Stomach (tissue), 9 donors: ENCODE measurements around the gene RP9. TPM values are rescaled to one million over a fixed set of nuclear protein-coding genes. Genes with fewer than 3 reads are reported as not detected.

Experiments used
- DNase-seq, 2 donors: peaks; one replicate each; pipeline versions ENCODE4 v3.0.0 to v3.0.0-alpha.2; 2013 to 2019
- H3K27ac ChIP-seq, 5 donors: fragments of 200-600 bp in 4 of 5; sonication (generic) in 4 of 5; one replicate each; pipeline ENCODE4 v1.5.1; 2013 to 2019; ENCODE audit warnings: mild to moderate bottlenecking in 1 of 5, moderate library complexity in 1 of 5
- H3K27me3 ChIP-seq, 3 donors: fragments of 200-600 bp; sonication (generic); one replicate each; pipeline ENCODE4 v1.5.1; 2017 to 2019; ENCODE audit warnings: mixed run types in 1 of 3
- H3K36me3 ChIP-seq, 4 donors: fragments of 200-600 bp; sonication (generic); 1 replicate in 3 of 4; 2 replicates in 1 of 4; pipeline ENCODE4 v1.5.1; 2016 to 2019
- H3K4me1 ChIP-seq, 4 donors: fragments of 200-600 bp; sonication (generic); one replicate each; pipeline ENCODE4 v1.5.1; 2016 to 2019
- H3K4me3 ChIP-seq, 4 donors: fragments of 200-600 bp; sonication (generic) in 3 of 4; one replicate each; pipeline ENCODE4 v1.5.1; 2016 to 2019; ENCODE audit warnings: mild to moderate bottlenecking in 1 of 4
- H3K9me3 ChIP-seq, 4 donors: fragments of 200-600 bp; sonication (generic); one replicate each; pipeline ENCODE4 v1.5.1; 2016 to 2019
- EP300 ChIP-seq: sonication (generic); formaldehyde crosslinking; IDR thresholded peaks from one replicate; pipeline ENCODE4 v1.6.1; 2017; ENCODE audit warnings: antibody characterized with exemption
- POLR2A ChIP-seq, 4 donors: fragments of 450-650 bp; IDR thresholded peaks; one replicate each; pipeline ENCODE4 v1.6.1; 2016; ENCODE audit warnings: antibody characterized with exemption in 4 of 4, control low read depth in 2 of 4, mild to moderate bottlenecking in 1 of 4, moderate library complexity in 1 of 4
- POLR2AphosphoS5 ChIP-seq, 3 donors: sonication (generic); formaldehyde crosslinking; IDR thresholded peaks; one replicate each; pipeline ENCODE4 v1.6.1; 2016; ENCODE audit warnings: antibody characterized with exemption in 3 of 3
- WGBS, 5 donors: extraction: QIAGEN DNeasy Blood & Tissue Kit in 3 of 5; methylation state at CpG; one replicate each; pipeline versions ENCODE4 v1.1.5 to v1.1.7; 2013 to 2018; 5-methylcytosine and 5-hydroxymethylcytosine counted together
- intact Hi-C: fragments of 100-400 bp; cut with DNase I; formaldehyde crosslinking; loops from one replicate; pipeline ENCODE4 v1.15.1; 2023; ENCODE audit warnings: low total_unique reads
- polyA plus RNA-seq, 3 donors: library from polyadenylated mRNA; stranded (reverse); fragments of 200-250 nt; gene quantifications; one replicate each; pipeline ENCODE4 v1.2.3, GENCODE V29; 2013
- total RNA-seq, 5 donors: library from RNA; depleted of rRNA; stranded (reverse); fragments of >200 nt; gene quantifications; one replicate each; pipeline versions ENCODE4 v1.1.0 to v1.2.3, GENCODE V29; 2014 to 2016
- TF ChIP-seq, protein P1 (sequence below), 7 experiments: fragments of 450-650 bp in 4 of 7; fragments of 200-600 bp in 3 of 7; sonication (generic) in 3 of 7; IDR thresholded peaks; one replicate each; pipeline ENCODE4 v1.5.1; 2016 to 2019; ENCODE audit warnings: antibody characterized with exemption in 7 of 7, control low read depth in 2 of 7, mild to moderate bottlenecking in 1 of 7
- donor health status: healthy with polysubstance abuse.
- donor health status: Bipolar disorder and iron deficiency.
- donor health status: healthy.

The RP9 gene
- total and polyA plus RNA-seq, 8 donors, result 2.2 to 80.0 (median 11.1) TPM; not detected in 1

DNA sequence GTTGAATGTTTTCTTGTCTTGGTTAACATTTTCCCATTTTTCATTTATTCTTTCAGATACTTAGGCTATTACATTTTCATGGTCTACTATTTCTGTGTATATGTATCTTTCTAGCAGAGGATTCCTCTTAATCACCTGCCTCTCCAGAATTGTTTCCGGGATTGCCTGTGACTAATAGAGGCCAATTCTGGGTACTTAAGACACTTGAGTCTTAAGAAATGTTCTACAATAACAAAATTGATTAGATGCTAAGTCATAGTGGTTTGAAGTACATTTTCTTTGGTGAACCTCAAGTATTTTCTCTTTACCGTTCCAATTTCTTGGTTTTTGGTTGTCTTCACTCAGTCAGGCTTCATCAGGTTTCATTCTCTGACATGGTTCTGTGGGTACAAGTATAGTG is 46.6 kb upstream of the RP9 start:
- no peak overlapping the region for H3K4me3 ChIP-seq
- H3K27ac ChIP-seq, result no peak overlapping the region
- peaks cover 0 to 21% (median 13%) of the 10 kb centered on the region in 4 donors for H3K36me3 ChIP-seq
- no peaks in the 10 kb centered on the region for H3K9me3 ChIP-seq
- no peak for DNase-seq
- WGBS, 5 donors, result 65 to 92% (median 88%) methylated on average over 2 of the region's 2 CpGs
- H3K27me3 ChIP-seq, result no peaks in the 10 kb centered on the region
- intact Hi-C loops, result no loop called here
- H3K4me1 ChIP-seq, result no peaks in the 10 kb centered on the region
- no peak for TF ChIP-seq EP300
- TF ChIP-seq POLR2AphosphoS5 (IDR thresholded peaks at IDR 0.05), result no peak
- TF ChIP-seq POLR2A (IDR thresholded peaks at IDR 0.05), result no peak
- TF ChIP-seq, protein P1, sequence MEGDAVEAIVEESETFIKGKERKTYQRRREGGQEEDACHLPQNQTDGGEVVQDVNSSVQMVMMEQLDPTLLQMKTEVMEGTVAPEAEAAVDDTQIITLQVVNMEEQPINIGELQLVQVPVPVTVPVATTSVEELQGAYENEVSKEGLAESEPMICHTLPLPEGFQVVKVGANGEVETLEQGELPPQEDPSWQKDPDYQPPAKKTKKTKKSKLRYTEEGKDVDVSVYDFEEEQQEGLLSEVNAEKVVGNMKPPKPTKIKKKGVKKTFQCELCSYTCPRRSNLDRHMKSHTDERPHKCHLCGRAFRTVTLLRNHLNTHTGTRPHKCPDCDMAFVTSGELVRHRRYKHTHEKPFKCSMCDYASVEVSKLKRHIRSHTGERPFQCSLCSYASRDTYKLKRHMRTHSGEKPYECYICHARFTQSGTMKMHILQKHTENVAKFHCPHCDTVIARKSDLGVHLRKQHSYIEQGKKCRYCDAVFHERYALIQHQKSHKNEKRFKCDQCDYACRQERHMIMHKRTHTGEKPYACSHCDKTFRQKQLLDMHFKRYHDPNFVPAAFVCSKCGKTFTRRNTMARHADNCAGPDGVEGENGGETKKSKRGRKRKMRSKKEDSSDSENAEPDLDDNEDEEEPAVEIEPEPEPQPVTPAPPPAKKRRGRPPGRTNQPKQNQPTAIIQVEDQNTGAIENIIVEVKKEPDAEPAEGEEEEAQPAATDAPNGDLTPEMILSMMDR (IDR thresholded peaks at IDR 0.05), result no peak

DNA sequence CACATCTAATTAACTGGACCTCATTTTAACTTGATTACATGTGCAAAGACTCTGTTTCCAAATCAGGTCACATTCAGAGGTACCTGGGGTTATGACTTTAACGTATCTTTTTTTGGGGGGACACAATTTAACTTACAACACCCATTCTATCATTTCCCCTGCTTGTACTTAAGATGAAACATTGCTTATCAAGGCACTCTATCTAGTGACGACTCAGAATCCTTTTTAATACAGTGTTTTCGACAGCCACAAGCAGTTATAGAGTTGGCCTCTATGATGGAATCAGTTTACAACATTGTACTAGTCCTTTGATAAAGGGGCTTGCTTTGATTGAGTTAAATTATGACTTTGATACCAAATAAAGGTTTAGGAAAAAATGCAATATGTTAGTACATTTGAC is 42.9 kb upstream of the RP9 start:
- no peak for DNase-seq
- Histone ChIP-seq H3K27ac (no peak overlapping the region), H3K4me3 (no peak overlapping the region), H3K9me3 (no peaks in the 10 kb centered on the region), H3K36me3 (peaks cover 0 to 20% (median 9%) of the 10 kb centered on the region in 4 donors), H3K4me1 (no peaks in the 10 kb centered on the region), H3K27me3 (no peaks in the 10 kb centered on the region)
- intact Hi-C loops, result no loop called here
- WGBS, 5 donors, result 73 to 92% (median 88%) methylated on average over 3 of the region's 3 CpGs
- no peak for TF ChIP-seq POLR2AphosphoS5 (IDR thresholded peaks at IDR 0.05)

DNA sequence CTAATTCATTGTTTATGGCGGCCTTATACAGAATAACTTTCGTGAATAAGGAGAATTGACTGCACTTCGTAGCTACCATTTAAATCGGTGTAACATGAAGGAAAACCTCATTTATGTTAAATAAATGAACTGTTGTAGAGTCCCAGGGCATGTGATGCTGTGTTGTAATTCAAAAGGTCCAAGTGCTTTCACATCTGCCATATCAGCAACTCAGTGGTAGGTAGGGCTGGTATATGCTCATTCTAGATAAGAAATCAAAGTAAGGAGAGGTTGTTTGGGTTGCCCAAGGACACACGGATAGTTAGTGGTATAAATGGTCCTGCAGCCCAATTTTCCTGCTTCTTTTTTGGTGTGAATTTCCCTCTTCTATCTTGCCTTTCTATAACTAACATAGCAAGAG is 36.0 kb upstream of the RP9 start:
- H3K4me3 ChIP-seq, result no peak overlapping the region
- H3K9me3 ChIP-seq, result no peaks in the 10 kb centered on the region
- H3K36me3 ChIP-seq, result no peaks in the 10 kb centered on the region
- DNase-seq, result no peak
- 82 to 87% (median 84%) methylated on average over 5 of the region's 5 CpGs for WGBS, 5 donors
- intact Hi-C loops, result no loop called here
- H3K27me3 ChIP-seq, result no peaks in the 10 kb centered on the region
- TF ChIP-seq EP300 (no peak), POLR2AphosphoS5 (IDR thresholded peaks at IDR 0.05) (no peak), POLR2A (IDR thresholded peaks at IDR 0.05) (no peak)
- TF ChIP-seq, protein P1 (IDR thresholded peaks at IDR 0.05), result no peak
- H3K27ac ChIP-seq, result no peak overlapping the region
- peaks cover 0 to 5% (median 2%) of the 10 kb centered on the region in 4 donors for H3K4me1 ChIP-seq

DNA sequence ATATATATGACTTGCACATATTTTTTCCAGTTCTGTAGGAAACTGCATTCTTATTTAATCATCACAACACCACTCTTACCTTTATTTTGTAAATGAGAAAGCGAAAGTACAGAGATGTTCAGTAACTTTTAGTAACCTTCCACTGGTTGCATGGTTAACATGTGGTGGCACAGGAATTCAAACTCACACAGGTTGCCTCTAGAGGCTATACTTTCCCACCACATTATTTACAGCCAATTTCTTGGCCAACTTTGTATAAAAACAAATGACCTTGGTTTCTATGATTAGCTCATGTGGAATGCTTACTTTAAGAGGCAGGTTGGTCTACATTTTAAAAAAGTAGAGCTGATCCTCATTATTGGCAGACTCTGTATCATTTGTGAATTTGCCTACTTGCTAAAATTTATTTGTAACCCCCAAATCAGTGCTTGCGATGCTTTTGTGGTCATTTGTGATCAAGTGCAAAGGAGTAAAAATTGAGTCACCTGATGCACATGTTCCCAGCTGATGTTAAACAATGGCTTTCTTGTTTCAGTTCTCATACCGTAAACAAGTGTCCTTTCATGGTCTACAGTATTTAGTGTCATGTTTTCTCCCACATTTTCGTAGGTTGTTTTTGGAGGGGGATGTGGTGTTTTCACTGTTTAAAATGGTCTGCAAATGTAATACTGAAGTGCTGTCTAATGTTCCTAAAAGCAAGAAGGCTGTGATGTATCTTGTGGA is 35.0 kb upstream of the RP9 start:
- TF ChIP-seq, protein P1 (IDR thresholded peaks at IDR 0.05), result no peak
- TF ChIP-seq EP300 (no peak), POLR2AphosphoS5 (IDR thresholded peaks at IDR 0.05) (no peak), POLR2A (IDR thresholded peaks at IDR 0.05) (no peak)
- Histone ChIP-seq H3K4me3 (no peak overlapping the region), H3K4me1 (peaks cover 0 to 5% (median 2%) of the 10 kb centered on the region in 4 donors), H3K27me3 (no peaks in the 10 kb centered on the region), H3K9me3 (no peaks in the 10 kb centered on the region), H3K36me3 (no peaks in the 10 kb centered on the region), H3K27ac (no peak overlapping the region)
- WGBS, 5 donors, result 60 to 90% (median 88%) methylated on average over 4 of the region's 4 CpGs
- no peak for DNase-seq
- intact Hi-C loops, result no loop called here

DNA sequence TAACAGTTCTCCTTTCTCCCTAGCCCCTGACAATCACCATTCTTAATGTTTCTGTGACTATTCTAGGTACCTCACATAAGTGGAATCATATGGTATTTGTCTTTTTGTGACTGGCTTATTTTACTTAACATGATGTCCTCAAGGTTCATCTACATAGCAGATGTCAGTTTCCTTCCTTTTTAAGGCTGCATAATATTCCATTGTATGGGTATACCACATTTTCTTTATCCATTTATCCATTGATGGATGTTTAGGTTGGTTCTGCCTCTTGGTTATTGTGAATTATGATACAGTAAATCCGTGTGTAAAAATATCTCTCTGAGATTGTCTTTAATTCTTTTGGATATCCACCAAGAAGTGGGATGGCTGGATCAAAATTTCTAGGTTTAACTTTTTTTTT is 33.4 kb upstream of the RP9 start:
- intact Hi-C loops, result no loop called here
- Histone ChIP-seq H3K27me3 (no peaks in the 10 kb centered on the region), H3K4me1 (peaks cover 0 to 5% (median 2%) of the 10 kb centered on the region in 4 donors), H3K36me3 (no peaks in the 10 kb centered on the region), H3K9me3 (no peaks in the 10 kb centered on the region), H3K4me3 (no peak overlapping the region), H3K27ac (no peak overlapping the region)
- TF ChIP-seq, protein P1 (IDR thresholded peaks at IDR 0.05), result no peak
- TF ChIP-seq EP300 (no peak), POLR2A (IDR thresholded peaks at IDR 0.05) (no peak), POLR2AphosphoS5 (IDR thresholded peaks at IDR 0.05) (no peak)
- 85 to 96% (median 94%) methylated on average over 1 of the region's 1 CpG for WGBS, 5 donors
- no peak for DNase-seq
